ENCODE data around the gene WWC2.

Gene WWC2

GRCh38 chr4:183303301-183303700, 204.2 kb downstream of the WWC2 start:
- no peak for TF ChIP-seq CTCF (IDR thresholded peaks at IDR 0.05)

- no peak for TF ChIP-seq CTCF (IDR thresholded peaks at IDR 0.05)
Observed at GRCh38 chr4:183304067-183304466, 205.0 kb downstream of the WWC2 start.

- TF ChIP-seq CTCF (IDR thresholded peaks at IDR 0.05) = no peak
Observed at GRCh38 chr4:183304538-183304937, 205.5 kb downstream of the WWC2 start.

GRCh38 chr4:183306811-183307210, 207.8 kb downstream of the WWC2 start:
- no peak for TF ChIP-seq CTCF (IDR thresholded peaks at IDR 0.05)

GRCh38 chr4:183312841-183313240, 213.8 kb downstream of the WWC2 start:
- TF ChIP-seq CTCF (IDR thresholded peaks at IDR 0.05) = no peak

- no peak for TF ChIP-seq CTCF (IDR thresholded peaks at IDR 0.05)
Observed at GRCh38 chr4:183314336-183314735, 215.3 kb downstream of the WWC2 start.

- no peak for TF ChIP-seq CTCF (IDR thresholded peaks at IDR 0.05)
Observed at GRCh38 chr4:183314806-183315205, 215.7 kb downstream of the WWC2 start.

- no peak for TF ChIP-seq CTCF (IDR thresholded peaks at IDR 0.05)
Observed at GRCh38 chr4:183318656-183319055, 219.6 kb downstream of the WWC2 start.

Measured in LNCAP (cell line).